HS-27A (cell line): ENCODE data around the gene RPSA.
"Not testable (repeated sequence)": the region's sequence is repeated elsewhere in the genome, so short reads cannot be mapped to it uniquely, and the experiment has no call there.

Source experiments
- DNase-seq: peaks from one replicate; pipeline ENCODE4 v3.0.0-alpha.2; 2012; ENCODE audit warnings: low read depth, missing footprints

Gene RPSA

GRCh38 chr3:39419742-39420315, 13.3 kb downstream of the RPSA start:
- DNase-seq = no peak

- DNase-seq = no peak
These were observed 14.0 kb downstream of the RPSA start for GRCh38 chr3:39420543-39420942.

GRCh38 chr3:39423436-39423970, 17.0 kb downstream of the RPSA start:
- DNase-seq = no peak

GRCh38 chr3:39426312-39426711, 19.8 kb downstream of the RPSA start:
- no peak for DNase-seq

GRCh38 chr3:39427506-39427905, 21.0 kb downstream of the RPSA start:
- no peak for DNase-seq

- DNase-seq = no peak
These were observed 22.3 kb downstream of the RPSA start for GRCh38 chr3:39428745-39429201.

- no peak for DNase-seq
These were observed 22.9 kb downstream of the RPSA start for GRCh38 chr3:39429466-39429865.

- no peak for DNase-seq
These were observed 25.8 kb downstream of the RPSA start for GRCh38 chr3:39432342-39432741.

- no peak for DNase-seq
These were observed 27.1 kb downstream of the RPSA start for GRCh38 chr3:39433642-39434041.

GRCh38 chr3:39434574-39434973, 28.1 kb downstream of the RPSA start:
- DNase-seq = no peak

- DNase-seq = no peak
These were observed 28.7 kb downstream of the RPSA start for GRCh38 chr3:39435006-39435748.

GRCh38 chr3:39438880-39439279, 32.4 kb downstream of the RPSA start:
- no peak for DNase-seq

GRCh38 chr3:39440316-39440715, 33.8 kb downstream of the RPSA start:
- no peak for DNase-seq

GRCh38 chr3:39443530-39443929, 37.0 kb downstream of the RPSA start:
- DNase-seq = no peak

GRCh38 chr3:39445927-39446326, 39.4 kb downstream of the RPSA start:
- no peak for DNase-seq

- no peak for DNase-seq
These were observed 39.9 kb downstream of the RPSA start for GRCh38 chr3:39446444-39446843.

- peak; percentile 57 for DNase-seq
These were observed 41.3 kb downstream of the RPSA start for GRCh38 chr3:39447637-39448483.

- DNase-seq = no peak
These were observed 42.1 kb downstream of the RPSA start for GRCh38 chr3:39448506-39449233.

GRCh38 chr3:39449796-39450195, 43.3 kb downstream of the RPSA start:
- DNase-seq = no peak

- DNase-seq = no peak
These were observed 46.6 kb downstream of the RPSA start for GRCh38 chr3:39453134-39453533.

GRCh38 chr3:39453872-39454271, 47.4 kb downstream of the RPSA start:
- not testable (repeated sequence) for DNase-seq
